DMS 273 treated with DMSO at 0.1 percent for 48 hours (cell line): ENCODE results near the gene RAE1.
A peak's percentile ranks its signal among the peaks of the same experiment; 100 is the strongest.
"Not testable (repeated sequence)": the region's sequence is repeated elsewhere in the genome, so short reads cannot be mapped to it uniquely, and the experiment has no call there.

Experiments used
- DNase-seq: peaks from one replicate; lab custom pipeline; 2025; lab: John Stamatoyannopoulos, UW

The RAE1 gene

DNA sequence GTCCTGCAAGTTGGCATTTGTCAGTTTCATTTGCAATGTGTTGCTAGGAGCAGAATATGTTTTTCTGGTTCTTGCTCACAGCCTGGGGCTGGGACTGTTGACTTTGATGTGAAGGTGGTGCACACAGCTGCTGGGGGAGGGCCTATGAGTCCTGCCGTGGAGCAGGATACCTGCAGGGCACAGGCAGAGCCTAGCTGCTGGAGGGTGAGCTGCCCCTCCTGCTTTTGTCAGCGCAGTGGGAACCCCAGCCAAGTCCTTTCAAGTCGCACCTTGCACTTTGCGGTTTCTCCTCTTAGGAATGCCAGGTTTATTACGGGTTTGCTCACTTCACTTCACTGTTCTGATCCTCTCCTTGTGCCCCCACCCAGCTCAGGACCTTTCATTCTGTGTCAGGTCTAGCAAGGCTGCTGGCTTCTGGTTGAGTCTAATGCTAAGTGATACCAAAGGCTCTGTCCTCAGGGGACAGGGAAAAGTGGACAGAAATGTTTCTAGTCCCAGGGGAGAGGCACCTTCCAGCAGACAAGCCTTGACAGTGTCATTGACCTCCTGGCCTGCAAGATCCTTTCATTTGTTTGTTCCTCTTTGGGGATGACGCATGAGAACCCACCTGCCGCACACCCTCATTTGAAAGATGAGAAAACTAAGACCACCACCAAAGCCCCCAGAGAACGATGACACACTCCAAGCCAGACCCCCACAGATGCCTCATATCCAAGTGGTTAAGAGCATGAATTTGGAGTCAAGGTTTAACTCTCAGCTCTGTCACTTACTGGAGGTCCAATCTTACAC, 24.2 kb upstream of the RAE1 start:
- DNase-seq: no peak

DNA sequence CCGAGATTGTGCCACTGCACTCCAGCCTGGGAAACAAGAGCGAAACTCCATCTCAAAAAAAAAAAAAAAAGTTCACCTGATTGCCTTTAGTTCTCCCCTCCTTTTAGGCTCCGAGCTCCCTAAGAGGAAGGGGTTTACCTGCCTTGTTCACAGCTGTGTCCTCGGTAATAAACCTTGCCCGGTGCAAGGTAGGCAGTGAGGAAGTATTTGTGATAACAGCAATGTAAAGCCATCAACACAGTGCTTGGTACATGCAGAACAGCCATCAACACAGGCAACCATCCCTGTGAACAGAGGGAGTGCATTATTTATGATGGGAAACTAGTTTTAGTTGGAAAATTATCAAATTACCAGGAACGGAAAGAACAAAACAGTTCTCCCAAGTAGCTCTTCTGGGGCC, 23.2 kb upstream of the RAE1 start:
- DNase-seq: no peak

DNA sequence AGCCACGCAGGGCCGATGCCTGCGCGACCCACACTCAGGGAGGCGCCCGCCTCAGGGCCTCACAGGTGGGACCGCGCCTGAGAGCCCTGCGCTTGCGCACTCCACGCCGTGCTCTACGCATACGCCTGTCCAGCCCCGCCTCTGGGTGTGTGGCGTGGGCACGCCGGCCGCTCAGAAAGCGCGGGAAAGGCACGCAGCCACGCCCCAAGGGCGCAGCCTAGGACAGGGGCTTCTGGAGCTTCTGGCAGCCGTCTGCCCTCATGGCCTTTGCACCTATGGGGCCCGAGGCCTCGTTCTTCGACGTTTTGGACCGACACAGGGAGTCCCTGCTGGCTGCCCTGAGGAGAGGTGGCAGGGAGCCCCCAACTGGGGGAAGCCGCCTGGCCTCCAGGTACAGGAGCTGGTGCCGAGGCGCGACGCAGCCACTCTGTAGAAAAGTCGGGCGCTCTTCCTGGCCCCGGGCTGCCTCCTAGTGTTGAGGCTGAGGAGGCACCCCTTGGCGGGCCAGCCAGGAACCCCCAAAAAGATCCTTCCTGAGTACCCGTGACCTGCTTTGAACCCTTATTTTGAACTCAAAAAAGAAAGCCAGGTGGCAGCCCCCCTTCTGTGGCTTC, 21.3 kb upstream of the RAE1 start, which contains the start of gene SPO11:
SPO11 (plus strand) TSS at position 196 of the 614 bp plus-strand sequence; CDS start at position 261, 65 bp downstream.
- DNase-seq: no peak

DNA sequence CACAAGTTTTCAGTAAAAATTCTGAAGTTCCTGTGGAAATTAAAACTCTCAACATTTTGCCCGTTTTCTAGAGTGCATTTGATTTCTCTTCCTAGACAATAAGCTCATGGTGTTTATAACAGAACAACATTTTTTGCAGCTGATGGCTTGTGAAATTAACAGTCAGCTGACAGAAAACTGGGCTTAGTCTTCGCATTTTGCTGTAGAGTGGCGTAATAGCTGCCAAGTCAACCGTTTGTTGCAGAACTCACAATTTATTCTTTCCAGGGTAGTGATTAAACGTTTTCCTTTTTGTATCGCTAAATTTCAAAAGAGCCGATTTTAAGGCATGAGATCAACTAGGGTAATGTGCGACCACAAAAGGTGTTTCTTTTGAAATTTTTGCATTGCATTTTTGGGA, 20.1 kb upstream of the RAE1 start:
- no peak for DNase-seq

DNA sequence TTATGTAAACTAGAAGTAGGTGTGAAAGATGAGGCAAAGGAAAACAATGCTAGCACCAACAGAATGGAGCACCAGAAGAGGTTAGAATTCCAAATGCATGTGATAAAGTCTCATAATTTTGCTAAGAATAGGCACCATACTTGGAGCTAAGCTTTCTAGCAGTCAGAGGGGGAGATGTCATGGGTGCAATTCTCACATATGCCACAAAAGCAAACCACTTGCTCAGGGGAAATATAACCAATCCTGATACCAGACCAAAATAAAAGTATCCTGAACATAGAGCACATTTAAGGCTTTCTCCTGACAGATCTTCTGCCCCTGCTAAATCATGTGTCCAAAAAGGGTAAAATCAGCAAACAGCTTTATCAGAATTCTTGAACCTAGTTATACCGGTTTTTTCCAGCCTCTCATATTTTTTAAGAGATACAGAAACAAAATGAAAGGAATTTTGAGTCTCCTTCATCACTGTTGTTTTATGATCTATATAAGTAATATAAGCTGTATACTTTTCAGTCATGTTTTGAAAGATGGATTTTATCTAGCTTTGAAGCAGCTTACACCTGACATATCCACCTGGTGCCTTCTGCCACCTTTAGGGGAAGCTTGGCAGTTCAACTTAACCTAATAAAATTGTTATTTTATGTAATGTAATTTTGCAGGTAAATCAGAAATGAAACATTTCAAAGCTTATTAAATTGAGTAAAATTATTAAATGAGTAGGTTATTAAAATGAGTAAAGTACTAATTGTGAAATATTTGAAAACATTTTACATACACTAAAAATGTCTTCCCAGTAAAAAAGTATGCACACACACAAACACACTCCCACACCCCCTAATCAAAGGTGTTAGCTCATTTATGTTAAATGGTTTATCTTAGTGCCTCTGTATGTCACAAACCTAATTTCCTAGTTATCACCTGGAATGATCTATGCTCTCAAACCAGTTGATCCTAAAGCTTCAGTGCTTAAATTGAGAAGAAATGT, 18.7 kb upstream of the RAE1 start:
- DNase-seq: no peak

DNA sequence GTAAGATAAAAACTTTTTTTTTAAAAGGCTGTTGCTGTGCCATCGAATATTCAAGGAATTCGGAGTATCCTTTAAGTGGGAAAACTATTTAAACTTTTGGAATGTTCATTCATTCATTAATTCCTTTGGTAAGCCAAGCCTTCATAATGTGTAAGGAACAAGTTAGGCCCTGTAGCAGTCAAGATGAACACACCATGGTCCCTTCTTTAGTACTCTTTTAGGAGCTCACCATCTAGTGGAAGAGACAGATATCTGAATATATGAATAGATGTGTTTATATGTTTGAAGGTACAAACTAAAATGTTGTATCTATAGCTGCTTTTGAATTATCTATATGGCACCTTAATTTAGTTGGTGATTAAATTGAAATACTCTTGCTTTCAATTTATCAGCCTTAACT, 15.7 kb upstream of the RAE1 start:
- DNase-seq: no peak

DNA sequence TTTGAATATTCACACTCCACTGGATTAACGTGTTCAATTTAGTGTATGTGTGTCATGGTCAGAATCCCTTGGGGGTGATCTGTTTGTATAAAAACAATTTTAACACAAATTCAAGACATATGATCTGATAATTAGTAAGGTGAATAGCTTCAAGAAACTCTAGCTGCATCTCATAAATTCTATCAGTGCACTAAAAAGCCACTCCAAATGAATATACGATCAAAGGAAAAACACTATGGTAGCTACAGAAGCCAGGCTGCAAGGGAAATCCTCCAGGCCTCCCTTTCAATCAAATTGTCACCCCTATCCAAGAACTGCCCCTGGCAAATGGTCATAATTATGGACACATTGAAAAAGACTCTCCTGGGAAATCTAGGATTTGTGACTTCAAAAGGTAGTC, 9.4 kb upstream of the RAE1 start:
- DNase-seq: no peak

DNA sequence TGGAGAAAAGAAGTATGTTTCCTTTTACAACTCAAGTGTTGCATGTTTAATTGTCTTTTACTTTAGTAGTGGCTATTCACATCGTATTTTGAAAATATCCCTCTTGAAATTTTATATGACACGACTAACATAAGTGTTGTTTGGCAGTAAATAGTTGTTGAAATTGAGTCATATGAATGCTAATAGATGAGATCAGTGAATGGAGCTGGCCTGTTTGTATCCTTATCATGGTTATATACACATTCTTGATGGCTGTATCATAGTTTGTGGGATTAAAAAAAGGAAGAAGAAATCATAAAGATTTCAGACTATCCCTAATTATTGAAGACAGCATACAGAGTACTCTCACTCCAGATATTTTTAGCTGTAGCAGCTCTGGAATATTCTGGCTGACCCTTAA, 8.2 kb upstream of the RAE1 start:
- no peak for DNase-seq

DNA sequence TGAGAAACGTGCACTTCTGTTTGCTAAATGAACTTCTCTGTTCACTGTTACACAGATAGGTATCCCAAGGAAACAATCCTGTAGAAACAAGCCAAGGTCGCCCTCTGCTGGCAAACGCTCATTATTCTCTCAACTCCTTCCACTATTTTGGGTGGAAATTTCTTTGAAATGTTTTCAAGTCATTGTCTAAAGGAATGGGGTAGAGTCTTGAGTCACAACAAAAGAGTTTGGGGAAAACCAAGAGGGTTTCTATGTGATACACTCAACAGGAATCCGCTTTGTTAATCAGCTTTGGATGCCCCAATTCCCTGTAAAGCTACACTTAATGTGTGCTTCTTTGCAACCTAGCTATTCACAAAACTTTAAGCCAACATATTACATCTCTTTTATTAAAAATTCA, 4.6 kb upstream of the RAE1 start:
- DNase-seq: peak; percentile 5

DNA sequence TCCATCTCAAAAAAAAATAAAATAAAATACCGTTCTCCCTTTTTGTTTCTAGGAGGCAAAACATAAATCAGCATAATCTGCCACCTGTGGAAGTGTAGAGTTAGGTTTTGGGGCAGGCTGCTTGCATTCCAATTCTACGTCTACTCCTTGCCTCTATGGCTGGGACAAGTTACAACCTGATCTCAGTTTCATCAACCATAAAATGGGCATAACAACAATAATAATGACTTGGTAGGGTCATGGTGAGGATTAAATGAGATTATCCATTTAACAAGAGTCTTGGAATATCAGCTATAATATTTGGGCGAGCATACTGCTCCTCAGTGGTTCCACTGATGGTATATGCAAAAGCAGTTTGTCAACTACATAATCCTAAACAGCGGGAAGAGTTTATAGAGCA, 3.7 kb upstream of the RAE1 start:
- DNase-seq: no peak

DNA sequence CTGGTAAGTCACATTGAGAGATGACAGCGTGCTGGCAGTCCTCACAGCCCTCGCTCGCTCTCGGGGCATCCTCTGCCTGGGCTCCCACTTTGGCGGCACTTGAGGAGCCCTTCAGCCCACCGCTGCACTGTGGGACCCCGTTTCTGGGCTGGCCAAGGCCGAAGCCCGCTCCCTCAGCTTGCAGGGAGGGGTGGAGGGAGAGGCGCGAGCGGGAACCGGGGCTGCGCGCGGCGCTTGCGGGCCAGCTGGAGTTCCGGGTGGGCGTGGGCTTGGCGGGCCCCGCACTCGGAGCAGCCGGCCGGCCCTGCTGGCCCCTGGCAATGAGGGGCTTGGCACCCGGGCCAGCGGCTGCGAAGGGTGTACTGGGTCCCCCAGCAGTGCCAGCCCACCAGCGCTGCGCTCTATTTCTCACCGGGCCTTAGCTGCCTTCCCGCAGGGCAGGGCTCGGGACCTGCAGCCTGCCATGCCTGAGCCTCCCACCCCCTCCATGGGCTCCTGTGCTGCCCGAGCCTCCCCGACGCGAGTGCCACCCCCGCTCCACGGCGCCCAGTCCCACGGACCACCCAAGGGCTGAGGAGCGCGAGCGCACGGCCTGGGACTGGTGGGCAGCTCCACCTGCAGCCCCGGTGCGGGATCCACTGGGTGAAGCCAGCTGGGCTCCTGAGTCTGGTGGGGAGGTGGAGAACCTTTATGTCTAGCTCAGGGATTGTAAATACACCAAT, 2.7 kb upstream of the RAE1 start:
- DNase-seq: not testable (repeated sequence)

DNA sequence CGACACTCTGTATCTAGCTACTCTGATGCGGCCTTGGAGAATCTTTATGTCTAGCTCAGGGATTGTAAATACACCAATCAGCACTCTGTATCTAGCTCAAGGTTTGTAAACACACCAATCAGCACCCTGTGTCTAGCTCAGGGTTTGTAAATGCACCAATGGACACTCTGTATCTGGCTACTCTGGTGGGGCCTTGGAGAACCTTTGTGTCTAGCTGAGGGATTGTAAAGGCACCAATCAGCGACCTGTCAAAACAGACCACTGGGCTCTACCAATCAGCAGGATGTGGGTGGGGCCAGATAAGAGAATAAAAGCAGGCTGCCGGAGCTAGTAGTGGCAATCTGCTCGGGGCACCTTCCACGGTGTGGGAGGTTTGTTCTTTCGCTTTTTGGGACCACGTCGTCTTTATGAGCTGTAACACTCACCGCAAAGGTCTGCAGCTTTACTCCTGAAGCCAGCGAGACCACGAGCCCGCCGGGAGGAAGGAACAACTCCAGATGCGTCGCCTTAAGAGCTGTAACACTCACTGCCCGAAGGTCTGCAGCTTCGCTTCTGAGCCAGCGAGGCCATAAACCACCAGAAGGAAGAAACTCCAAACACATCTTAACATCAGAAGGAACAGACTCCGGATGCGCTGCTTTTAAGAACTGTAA, 2.0 kb upstream of the RAE1 start:
- not testable (repeated sequence) for DNase-seq

DNA sequence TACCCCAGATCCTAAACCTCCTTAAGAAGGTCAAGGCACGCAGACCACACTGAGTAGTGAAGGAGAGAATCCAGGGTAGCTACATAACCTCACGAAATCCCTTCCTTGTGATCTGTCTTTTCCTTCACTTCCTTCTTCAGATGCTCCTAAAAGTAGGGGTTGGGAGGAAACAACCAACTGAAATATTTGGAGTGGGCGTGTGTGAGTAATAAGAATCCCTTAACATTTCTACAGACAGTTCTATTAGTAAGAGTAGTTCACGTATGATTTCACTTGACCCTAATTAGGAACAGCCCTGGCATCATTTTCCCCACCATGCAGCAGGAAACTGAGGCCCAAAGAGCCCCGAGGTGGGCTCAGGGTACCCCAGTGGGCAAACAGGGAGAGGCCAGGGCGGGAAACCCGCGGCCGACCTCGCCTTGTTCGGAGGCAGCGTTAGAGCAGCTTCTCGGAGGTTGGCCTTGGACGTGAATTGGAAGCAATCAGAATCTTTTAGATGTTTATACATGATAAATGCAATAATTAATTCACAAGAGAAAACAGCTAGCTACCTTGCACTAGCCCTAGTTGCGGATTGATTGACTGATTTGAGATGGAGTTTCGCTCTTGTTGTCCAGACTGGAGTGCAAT, 859 bp upstream of the RAE1 start:
- no peak for DNase-seq

DNA sequence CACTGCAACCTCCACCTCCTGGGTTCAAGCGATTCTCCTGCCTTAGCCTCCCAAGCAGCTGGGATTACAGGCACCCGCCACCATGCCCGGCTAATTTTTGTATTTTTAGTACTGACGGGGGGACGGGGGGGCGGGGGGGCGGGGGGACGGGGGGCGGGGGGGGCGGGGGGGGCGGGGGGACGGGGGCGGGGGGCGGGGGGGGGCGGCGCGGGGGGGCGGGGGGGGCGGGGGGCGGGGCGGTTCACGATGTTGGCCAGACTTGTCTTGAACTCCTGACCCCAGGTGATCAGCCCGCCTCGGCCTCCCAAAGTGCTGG, 371 bp upstream of the RAE1 start:
- DNase-seq: not testable (repeated sequence)

DNA sequence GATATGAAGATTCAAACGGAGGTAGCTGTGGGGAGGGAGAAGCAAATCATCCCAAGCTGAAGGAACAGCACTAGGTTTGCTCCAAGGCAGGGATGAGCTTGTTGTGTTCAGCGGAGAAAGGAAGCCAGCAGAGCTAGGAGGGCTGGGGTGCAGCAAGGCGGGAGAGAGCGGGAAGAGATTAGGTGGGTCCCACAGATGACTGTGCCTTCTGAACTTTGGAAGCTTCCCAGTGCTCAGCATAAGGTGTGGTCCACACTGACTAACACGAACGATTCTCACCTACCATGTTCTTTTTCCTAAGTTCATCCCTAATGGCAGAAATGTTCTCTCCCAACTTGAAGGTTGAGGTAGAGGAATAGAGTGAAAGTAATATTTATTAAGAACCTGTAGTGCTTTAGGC, 1.2 kb downstream of the RAE1 start:
- DNase-seq: no peak

DNA sequence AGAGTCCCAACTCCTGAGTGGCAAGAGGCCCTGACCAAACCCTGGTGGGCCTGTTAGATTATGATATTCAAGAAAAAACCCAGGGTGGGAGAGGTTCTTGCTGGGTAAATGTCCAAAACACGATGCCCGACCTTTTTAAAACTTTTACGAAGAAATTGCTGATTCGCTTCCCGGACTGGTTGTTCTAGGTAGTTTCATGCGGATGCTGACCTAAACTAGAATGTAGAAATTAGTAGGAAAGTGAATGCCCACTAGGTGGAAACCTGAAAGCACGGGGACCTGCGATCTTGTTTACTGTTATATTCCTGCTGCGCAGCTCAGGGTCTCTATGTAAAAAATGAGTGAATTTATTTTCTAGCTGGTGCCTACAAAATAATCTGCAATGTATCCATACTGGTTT, 2.3 kb downstream of the RAE1 start:
- no peak for DNase-seq

DNA sequence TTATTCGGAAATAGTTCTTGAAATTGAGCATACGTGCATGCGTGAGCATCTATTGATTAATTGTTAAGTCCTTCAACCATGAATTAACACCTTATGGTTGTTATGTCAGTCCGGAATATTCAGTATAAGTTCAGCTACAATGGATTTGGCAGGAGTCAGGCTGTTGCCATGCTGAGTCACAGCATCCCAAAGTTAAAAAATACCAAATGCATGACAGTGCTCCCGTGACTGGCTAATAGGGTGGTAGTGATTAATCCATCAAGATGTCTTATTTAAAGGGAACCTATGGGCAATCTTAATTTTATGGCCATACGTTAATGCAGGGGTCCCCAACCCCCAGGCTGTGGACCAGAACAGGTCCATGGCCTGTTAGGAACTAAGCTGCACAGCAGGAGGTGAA, 10.5 kb downstream of the RAE1 start:
- no peak for DNase-seq

DNA sequence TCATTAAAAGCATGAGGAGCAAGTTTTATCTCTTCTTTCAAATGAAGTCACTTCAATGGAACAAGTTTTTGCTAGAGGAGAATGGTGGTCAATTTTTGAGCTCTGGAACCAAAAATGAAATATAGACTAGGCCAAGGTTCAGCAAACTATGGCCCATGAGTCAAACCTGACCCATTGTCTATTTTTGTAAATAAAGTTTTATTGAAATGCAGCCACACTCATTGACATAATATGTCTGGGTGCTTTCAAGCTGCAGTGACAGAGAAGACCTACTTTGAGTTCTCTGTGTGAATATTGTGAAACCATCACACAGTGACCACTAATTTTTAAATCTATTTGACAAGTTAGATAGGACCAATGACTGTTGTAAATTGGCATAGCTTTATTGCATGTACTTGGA, 13.4 kb downstream of the RAE1 start:
- DNase-seq: no peak

DNA sequence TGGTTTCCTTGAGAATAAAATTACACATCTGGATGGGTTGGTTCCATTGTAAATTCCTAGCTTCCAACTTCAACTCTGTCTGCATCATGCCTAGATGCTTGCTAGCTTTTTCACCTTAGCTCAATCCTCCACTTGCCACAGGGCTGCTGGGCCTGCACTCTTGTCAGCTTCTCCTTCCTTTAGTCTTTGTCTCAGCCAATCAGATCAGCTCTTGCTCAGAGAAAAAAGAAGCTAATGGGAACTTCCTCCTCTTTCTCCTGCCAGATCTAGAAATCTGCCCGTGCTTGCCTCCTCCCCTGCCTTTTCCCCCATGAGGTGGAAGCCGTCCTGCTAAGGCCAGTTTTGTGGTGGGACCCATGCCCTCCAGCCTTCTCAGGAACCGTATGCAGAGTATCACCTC, 18.5 kb downstream of the RAE1 start:
- DNase-seq: no peak

DNA sequence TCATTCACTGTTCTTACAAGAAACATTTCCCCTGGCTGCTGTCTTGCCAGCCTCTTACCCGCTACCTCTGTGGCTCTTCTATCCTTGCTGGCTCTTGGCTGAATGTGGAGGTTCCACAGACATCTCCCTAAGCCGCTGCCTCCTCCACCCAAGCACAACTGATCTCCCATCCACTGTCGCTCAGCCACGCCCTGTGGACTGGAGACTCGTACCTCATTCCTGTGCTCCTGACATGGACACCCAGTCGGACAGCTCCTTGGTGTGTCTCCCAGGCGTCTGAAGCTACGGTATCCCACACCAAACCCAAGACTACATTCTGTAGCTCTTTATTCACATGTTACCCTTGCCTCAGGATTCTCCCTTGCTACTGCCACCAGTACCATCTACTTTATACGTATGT, 19.3 kb downstream of the RAE1 start:
- no peak for DNase-seq

DNA sequence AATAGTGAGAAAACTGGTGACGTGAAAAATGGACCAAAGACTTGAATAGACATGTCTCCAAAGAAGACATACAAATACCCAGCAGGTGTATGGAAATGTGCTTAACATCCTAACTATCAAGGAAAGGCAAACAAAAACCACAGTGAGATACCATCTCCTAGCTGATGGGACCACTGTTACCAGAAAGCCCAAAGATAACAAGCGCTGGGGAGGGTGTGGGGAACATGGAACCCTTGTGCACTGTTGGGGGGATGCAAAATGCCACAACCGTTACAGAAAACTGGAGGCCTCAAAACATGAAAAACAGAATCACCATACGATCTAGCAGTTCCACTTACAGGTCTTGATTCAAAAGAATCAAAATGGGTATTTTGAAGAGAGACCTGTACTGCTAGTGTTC, 20.3 kb downstream of the RAE1 start:
- no peak for DNase-seq
